GM23338 (cell line): ENCODE measurements around the gene APH1A. TPM values are rescaled to one million over a fixed set of nuclear protein-coding genes. Genes with fewer than 3 reads are reported as not detected.

Experiments used
- ATAC-seq: fragments of 200-7000 bp; cut with Tn5 transposase; 3 replicates; pipeline ENCODE4 v1.9.1; 2020
- DNase-seq: peaks from one replicate; pipeline ENCODE4 v3.0.0-alpha.2; 2015; ENCODE audit warnings: low spot score
- H2AFZ ChIP-seq: fragments of 200-600 bp; sonication (generic); 2 replicates; pipeline ENCODE4 v1.8.0; 2016; ENCODE audit warnings: antibody characterized with exemption, mild to moderate bottlenecking, moderate library complexity
- H3F3A ChIP-seq: fragments of 200-600 bp; sonication (generic); replicated peaks from 2 replicates; pipeline ENCODE4 v1.8.0; 2017; ENCODE audit warnings: antibody characterized with exemption, mixed run types, low read depth
- H3K27ac ChIP-seq: fragments of 200-600 bp; sonication (generic); 2 replicates; pipeline ENCODE4 v1.6.1; 2016; ENCODE audit warnings: low read depth
- H3K27me3 ChIP-seq: fragments of 200-600 bp; sonication (generic); 2 replicates; pipeline ENCODE4 v1.8.0; 2016; ENCODE audit warnings: mild to moderate bottlenecking, mixed run types, moderate library complexity; ENCODE audit not compliant: insufficient read depth
- H3K36me3 ChIP-seq: fragments of 200-600 bp; sonication (generic); 2 replicates; pipeline ENCODE4 v1.8.0; 2016; ENCODE audit warnings: mild to moderate bottlenecking; ENCODE audit not compliant: insufficient read depth
- H3K4me1 ChIP-seq: fragments of 200-600 bp; sonication (generic); 2 replicates; pipeline ENCODE4 v1.8.0; 2016; ENCODE audit warnings: mild to moderate bottlenecking, moderate library complexity; ENCODE audit not compliant: insufficient read depth
- H3K4me2 ChIP-seq: fragments of 200-600 bp; sonication (generic); 2 replicates; pipeline ENCODE4 v1.7.1; 2017; ENCODE audit warnings: mixed run types
- H3K4me3 ChIP-seq: fragments of 200-600 bp; sonication (generic); 2 replicates; pipeline ENCODE4 v1.6.1; 2016; ENCODE audit warnings: mixed run types
- H3K79me2 ChIP-seq: fragments of 200-600 bp; sonication (generic); replicated peaks from 2 replicates; pipeline ENCODE4 v1.8.0; 2017; ENCODE audit warnings: mild to moderate bottlenecking; ENCODE audit not compliant: insufficient read depth
- H3K9me2 ChIP-seq: fragments of 200-600 bp; sonication (generic); 2 replicates; pipeline ENCODE4 v1.8.0; 2017; ENCODE audit not compliant: insufficient read depth
- H4K20me1 ChIP-seq: fragments of 200-600 bp; sonication (generic); replicated peaks from 2 replicates; pipeline ENCODE4 v1.8.0; 2017; ENCODE audit warnings: mild to moderate bottlenecking; ENCODE audit not compliant: insufficient read depth
- H3K27ac Mint-ChIP-seq: 2 replicates; pipeline ENCODE4 v1.8.0; 2020; ENCODE audit warnings: inconsistent platforms, mild to moderate bottlenecking, moderate library complexity, mixed read lengths
- H3K27me3 Mint-ChIP-seq: 3 replicates; pipeline ENCODE4 v1.8.0; 2022; ENCODE audit warnings: low read depth, mild to moderate bottlenecking, moderate library complexity, mixed read lengths, inconsistent platforms; ENCODE audit not compliant: insufficient read depth, poor library complexity
- H3K36me3 Mint-ChIP-seq: 3 replicates; pipeline ENCODE4 v1.8.0; 2021; ENCODE audit warnings: low read depth, mild to moderate bottlenecking, inconsistent platforms, moderate library complexity, mixed read lengths
- H3K4me1 Mint-ChIP-seq: 3 replicates; pipeline ENCODE4 v1.8.0; 2020; ENCODE audit warnings: mild to moderate bottlenecking, inconsistent platforms, mixed read lengths
- H3K4me3 Mint-ChIP-seq: 3 replicates; pipeline ENCODE4 v1.8.0; 2021; ENCODE audit warnings: moderate library complexity, mild to moderate bottlenecking, inconsistent platforms, mixed read lengths
- H3K9me3 Mint-ChIP-seq: 3 replicates; pipeline ENCODE4 v1.8.0; 2020; ENCODE audit warnings: moderate library complexity, mild to moderate bottlenecking, inconsistent platforms, mixed read lengths
- CREB1 ChIP-seq: fragments of 250-450 bp; sonication (Bioruptor Pico); IDR thresholded peaks from 2 replicates; pipeline ENCODE4 v1.5.0; 2020; ENCODE audit warnings: low read depth, mild to moderate bottlenecking, moderate library complexity
- EZH2 ChIP-seq: fragments of 200-600 bp; sonication (generic); IDR thresholded peaks from one replicate; pipeline ENCODE4 v1.8.0; 2017; ENCODE audit warnings: antibody characterized with exemption, mild to moderate bottlenecking, low read depth; ENCODE audit not compliant: unreplicated experiment
- EZH2phosphoT487 ChIP-seq: fragments of 200-600 bp; sonication (generic); IDR thresholded peaks from one replicate; pipeline ENCODE4 v1.8.1; 2018; ENCODE audit warnings: antibody characterized with exemption; ENCODE audit not compliant: unreplicated experiment
- JUNB ChIP-seq: IDR thresholded peaks from one replicate; pipeline ENCODE4 v1.6.1; 2016; ENCODE audit warnings: antibody characterized with exemption; ENCODE audit not compliant: unreplicated experiment
- NANOG ChIP-seq: IDR thresholded peaks from 2 replicates; pipeline ENCODE4 v1.6.1; 2016; ENCODE audit warnings: antibody characterized with exemption, borderline replicate concordance
- POLR2AphosphoS5 ChIP-seq: IDR thresholded peaks from 2 replicates; pipeline ENCODE4 v1.6.1; 2016; ENCODE audit warnings: antibody characterized with exemption, low read depth
- STAT1 ChIP-seq: IDR thresholded peaks from one replicate; pipeline ENCODE4 v1.6.1; 2016; ENCODE audit warnings: antibody characterized with exemption; ENCODE audit not compliant: unreplicated experiment
- ZNF114 ChIP-seq: fragments of 250-450 bp; sonication (Bioruptor Pico); IDR thresholded peaks from 2 replicates; pipeline ENCODE4 v1.5.0; 2020; ENCODE audit warnings: mild to moderate bottlenecking, moderate library complexity
- ZNF331 ChIP-seq: fragments of 250-450 bp; sonication (Bioruptor Pico); IDR thresholded peaks from 2 replicates; pipeline ENCODE4 v1.5.0; 2020; ENCODE audit warnings: low read depth, mild to moderate bottlenecking, moderate library complexity
- polyA plus RNA-seq: library from polyadenylated mRNA; unstranded; fragments of >200 nt; fragmentation: Nextera tagmentation; extraction: Ambion mirVana; gene quantifications from 2 replicates; pipeline ENCODE4 v1.2.1, GENCODE V29; 2016
- total RNA-seq: library from RNA; depleted of rRNA; stranded (reverse); fragments of >200 nt; shearing (Covaris generic); gene quantifications from 2 replicates; pipeline ENCODE4 v1.2.3, GENCODE V29; 2014
- TF ChIP-seq, protein P1 (sequence below): IDR thresholded peaks from 2 replicates; pipeline ENCODE4 v1.6.1; 2016; ENCODE audit warnings: antibody characterized with exemption
- TF ChIP-seq, protein P2 (sequence below): fragments of 250-450 bp; sonication (Bioruptor Pico); IDR thresholded peaks from 2 replicates; pipeline ENCODE4 v1.5.0; 2020; ENCODE audit warnings: mild to moderate bottlenecking, moderate library complexity
- TF ChIP-seq, protein P3 (sequence below): IDR thresholded peaks from one replicate; pipeline ENCODE4 v1.6.1; 2018; ENCODE audit warnings: antibody characterized with exemption; ENCODE audit not compliant: unreplicated experiment
- TF ChIP-seq, protein P4 (sequence below), 2 experiments: fragments of 200-600 bp in 1 of 2; sonication (generic) in 1 of 2; conservative IDR thresholded peaks; 2 replicates each; pipeline versions ENCODE4 v1.5.1 to v1.6.1; 2016 to 2017; ENCODE audit warnings: antibody characterized with exemption in 2 of 2, low read depth in 2 of 2, mild to moderate bottlenecking in 2 of 2, moderate library complexity in 1 of 2

The APH1A gene
- total and polyA plus RNA-seq, 2 experiments from 2014 or later: 17.7 to 82.7 TPM

DNA sequence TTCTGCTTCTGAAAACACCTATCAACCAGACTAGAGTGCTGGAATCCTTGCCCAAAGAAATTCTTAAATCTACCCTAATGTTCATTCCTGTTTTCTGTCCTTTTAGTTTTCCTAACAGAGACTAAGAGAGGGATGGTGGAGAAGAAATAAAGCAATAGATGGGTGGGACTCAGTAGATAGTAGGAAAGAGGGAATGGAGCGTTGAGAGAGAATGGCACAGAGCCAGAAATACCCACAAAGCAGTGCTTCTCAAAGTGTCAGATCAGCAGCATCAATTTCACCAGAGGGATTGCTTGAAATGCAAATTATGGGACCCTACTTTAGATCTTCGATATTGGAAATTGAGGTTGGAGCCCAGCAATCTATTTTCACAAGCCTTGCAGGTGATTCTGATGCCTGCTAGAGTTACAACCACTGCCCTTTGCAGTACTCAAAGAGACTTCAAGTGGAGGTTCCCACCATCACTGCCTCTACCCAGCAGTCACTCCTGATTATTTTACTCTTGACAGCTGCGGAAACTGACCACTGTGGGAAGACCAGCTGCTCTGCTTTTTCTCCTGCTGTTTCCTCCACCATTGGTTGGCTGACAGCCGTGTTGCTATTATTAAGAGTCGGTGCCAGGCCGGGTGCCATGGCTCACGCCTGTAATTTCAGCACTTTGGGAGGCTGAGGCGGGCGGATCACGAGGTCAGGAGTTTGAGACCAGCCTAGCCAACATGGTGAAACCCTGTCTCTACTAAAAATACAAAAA lies 41.1 kb upstream of the APH1A start:
- Histone ChIP-seq H3K9me2 (no peaks in the 10 kb centered on the region), H3K79me2 (0 out of 2 replicates have a peak, but pooled peaks cover 3% of the 10 kb centered on the region), H3F3A (peaks cover 7% of the 10 kb centered on the region), H2AFZ (no peak overlapping the region), H3K27ac (no peak overlapping the region), H3K36me3 (peaks cover 14% of the 10 kb centered on the region), H3K4me1 (no peaks in the 10 kb centered on the region), H3K27me3 (no peaks in the 10 kb centered on the region), H3K4me3 (no peak overlapping the region), H3K4me2 (no peak overlapping the region), H4K20me1 (peaks cover 8% of the 10 kb centered on the region; the same call in 1 of the 2 replicates)
- peaks cover 7% of the 10 kb centered on the region for H3K27me3 Mint-ChIP-seq
- DNase-seq: no peak
- no peaks in the 10 kb centered on the region for H3K9me3 Mint-ChIP-seq
- TF ChIP-seq, protein P1, sequence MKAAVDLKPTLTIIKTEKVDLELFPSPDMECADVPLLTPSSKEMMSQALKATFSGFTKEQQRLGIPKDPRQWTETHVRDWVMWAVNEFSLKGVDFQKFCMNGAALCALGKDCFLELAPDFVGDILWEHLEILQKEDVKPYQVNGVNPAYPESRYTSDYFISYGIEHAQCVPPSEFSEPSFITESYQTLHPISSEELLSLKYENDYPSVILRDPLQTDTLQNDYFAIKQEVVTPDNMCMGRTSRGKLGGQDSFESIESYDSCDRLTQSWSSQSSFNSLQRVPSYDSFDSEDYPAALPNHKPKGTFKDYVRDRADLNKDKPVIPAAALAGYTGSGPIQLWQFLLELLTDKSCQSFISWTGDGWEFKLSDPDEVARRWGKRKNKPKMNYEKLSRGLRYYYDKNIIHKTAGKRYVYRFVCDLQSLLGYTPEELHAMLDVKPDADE: no peak
- TF ChIP-seq ZNF331 (CRISPR knock-in tag) (no peak), ZNF114 (CRISPR knock-in tag) (no peak), POLR2AphosphoS5 (no peak), STAT1 (no peak), NANOG (no peak), CREB1 (CRISPR knock-in tag) (no peak), JUNB (no peak), EZH2phosphoT487 (no peak), EZH2 (no peak)
- TF ChIP-seq, protein P2, sequence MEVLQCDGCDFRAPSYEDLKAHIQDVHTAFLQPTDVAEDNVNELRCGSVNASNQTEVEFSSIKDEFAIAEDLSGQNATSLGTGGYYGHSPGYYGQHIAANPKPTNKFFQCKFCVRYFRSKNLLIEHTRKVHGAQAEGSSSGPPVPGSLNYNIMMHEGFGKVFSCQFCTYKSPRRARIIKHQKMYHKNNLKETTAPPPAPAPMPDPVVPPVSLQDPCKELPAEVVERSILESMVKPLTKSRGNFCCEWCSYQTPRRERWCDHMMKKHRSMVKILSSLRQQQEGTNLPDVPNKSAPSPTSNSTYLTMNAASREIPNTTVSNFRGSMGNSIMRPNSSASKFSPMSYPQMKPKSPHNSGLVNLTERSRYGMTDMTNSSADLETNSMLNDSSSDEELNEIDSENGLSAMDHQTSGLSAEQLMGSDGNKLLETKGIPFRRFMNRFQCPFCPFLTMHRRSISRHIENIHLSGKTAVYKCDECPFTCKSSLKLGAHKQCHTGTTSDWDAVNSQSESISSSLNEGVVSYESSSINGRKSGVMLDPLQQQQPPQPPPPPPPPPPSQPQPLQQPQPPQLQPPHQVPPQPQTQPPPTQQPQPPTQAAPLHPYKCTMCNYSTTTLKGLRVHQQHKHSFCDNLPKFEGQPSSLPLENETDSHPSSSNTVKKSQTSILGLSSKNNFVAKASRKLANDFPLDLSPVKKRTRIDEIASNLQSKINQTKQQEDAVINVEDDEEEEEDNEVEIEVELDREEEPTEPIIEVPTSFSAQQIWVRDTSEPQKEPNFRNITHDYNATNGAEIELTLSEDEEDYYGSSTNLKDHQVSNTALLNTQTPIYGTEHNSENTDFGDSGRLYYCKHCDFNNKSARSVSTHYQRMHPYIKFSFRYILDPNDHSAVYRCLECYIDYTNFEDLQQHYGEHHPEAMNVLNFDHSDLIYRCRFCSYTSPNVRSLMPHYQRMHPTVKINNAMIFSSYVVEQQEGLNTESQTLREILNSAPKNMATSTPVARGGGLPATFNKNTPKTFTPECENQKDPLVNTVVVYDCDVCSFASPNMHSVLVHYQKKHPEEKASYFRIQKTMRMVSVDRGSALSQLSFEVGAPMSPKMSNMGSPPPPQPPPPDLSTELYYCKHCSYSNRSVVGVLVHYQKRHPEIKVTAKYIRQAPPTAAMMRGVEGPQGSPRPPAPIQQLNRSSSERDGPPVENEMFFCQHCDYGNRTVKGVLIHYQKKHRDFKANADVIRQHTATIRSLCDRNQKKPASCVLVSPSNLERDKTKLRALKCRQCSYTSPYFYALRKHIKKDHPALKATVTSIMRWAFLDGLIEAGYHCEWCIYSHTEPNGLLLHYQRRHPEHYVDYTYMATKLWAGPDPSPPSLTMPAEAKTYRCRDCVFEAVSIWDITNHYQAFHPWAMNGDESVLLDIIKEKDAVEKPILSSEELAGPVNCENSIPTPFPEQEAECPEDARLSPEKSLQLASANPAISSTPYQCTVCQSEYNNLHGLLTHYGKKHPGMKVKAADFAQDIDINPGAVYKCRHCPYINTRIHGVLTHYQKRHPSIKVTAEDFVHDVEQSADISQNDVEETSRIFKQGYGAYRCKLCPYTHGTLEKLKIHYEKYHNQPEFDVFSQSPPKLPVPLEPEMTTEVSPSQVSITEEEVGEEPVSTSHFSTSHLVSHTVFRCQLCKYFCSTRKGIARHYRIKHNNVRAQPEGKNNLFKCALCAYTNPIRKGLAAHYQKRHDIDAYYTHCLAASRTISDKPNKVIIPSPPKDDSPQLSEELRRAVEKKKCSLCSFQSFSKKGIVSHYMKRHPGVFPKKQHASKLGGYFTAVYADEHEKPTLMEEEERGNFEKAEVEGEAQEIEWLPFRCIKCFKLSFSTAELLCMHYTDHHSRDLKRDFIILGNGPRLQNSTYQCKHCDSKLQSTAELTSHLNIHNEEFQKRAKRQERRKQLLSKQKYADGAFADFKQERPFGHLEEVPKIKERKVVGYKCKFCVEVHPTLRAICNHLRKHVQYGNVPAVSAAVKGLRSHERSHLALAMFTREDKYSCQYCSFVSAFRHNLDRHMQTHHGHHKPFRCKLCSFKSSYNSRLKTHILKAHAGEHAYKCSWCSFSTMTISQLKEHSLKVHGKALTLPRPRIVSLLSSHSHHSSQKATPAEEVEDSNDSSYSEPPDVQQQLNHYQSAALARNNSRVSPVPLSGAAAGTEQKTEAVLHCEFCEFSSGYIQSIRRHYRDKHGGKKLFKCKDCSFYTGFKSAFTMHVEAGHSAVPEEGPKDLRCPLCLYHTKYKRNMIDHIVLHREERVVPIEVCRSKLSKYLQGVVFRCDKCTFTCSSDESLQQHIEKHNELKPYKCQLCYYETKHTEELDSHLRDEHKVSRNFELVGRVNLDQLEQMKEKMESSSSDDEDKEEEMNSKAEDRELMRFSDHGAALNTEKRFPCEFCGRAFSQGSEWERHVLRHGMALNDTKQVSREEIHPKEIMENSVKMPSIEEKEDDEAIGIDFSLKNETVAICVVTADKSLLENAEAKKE: no peak
- TF ChIP-seq, protein P3, sequence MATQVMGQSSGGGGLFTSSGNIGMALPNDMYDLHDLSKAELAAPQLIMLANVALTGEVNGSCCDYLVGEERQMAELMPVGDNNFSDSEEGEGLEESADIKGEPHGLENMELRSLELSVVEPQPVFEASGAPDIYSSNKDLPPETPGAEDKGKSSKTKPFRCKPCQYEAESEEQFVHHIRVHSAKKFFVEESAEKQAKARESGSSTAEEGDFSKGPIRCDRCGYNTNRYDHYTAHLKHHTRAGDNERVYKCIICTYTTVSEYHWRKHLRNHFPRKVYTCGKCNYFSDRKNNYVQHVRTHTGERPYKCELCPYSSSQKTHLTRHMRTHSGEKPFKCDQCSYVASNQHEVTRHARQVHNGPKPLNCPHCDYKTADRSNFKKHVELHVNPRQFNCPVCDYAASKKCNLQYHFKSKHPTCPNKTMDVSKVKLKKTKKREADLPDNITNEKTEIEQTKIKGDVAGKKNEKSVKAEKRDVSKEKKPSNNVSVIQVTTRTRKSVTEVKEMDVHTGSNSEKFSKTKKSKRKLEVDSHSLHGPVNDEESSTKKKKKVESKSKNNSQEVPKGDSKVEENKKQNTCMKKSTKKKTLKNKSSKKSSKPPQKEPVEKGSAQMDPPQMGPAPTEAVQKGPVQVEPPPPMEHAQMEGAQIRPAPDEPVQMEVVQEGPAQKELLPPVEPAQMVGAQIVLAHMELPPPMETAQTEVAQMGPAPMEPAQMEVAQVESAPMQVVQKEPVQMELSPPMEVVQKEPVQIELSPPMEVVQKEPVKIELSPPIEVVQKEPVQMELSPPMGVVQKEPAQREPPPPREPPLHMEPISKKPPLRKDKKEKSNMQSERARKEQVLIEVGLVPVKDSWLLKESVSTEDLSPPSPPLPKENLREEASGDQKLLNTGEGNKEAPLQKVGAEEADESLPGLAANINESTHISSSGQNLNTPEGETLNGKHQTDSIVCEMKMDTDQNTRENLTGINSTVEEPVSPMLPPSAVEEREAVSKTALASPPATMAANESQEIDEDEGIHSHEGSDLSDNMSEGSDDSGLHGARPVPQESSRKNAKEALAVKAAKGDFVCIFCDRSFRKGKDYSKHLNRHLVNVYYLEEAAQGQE: no peak
- TF ChIP-seq, protein P4, sequence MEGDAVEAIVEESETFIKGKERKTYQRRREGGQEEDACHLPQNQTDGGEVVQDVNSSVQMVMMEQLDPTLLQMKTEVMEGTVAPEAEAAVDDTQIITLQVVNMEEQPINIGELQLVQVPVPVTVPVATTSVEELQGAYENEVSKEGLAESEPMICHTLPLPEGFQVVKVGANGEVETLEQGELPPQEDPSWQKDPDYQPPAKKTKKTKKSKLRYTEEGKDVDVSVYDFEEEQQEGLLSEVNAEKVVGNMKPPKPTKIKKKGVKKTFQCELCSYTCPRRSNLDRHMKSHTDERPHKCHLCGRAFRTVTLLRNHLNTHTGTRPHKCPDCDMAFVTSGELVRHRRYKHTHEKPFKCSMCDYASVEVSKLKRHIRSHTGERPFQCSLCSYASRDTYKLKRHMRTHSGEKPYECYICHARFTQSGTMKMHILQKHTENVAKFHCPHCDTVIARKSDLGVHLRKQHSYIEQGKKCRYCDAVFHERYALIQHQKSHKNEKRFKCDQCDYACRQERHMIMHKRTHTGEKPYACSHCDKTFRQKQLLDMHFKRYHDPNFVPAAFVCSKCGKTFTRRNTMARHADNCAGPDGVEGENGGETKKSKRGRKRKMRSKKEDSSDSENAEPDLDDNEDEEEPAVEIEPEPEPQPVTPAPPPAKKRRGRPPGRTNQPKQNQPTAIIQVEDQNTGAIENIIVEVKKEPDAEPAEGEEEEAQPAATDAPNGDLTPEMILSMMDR (conservative IDR thresholded peaks at IDR 0.05; ENCODE audit: low read depth in 2 of 2): no peak
- no peak overlapping the region for H3K27ac Mint-ChIP-seq
- no peak overlapping the region; the same call in 2 of the 3 replicates for H3K4me3 Mint-ChIP-seq
- peaks cover 41% of the 10 kb centered on the region for H3K36me3 Mint-ChIP-seq
- peaks cover 6% of the 10 kb centered on the region; the same call in 1 of the 3 replicates for H3K4me1 Mint-ChIP-seq
- no peak; the same call in 2 of the 3 replicates for ATAC-seq
